HEK293 (cell line): ENCODE measurements around the gene UCKL1.
A peak's percentile ranks its signal among the peaks of the same experiment; 100 is the strongest.

Experiments
- KLF7 ChIP-seq: fragments of 450-650 bp; formaldehyde crosslinking; IDR thresholded peaks from 2 replicates; pipeline ENCODE4 v1.5.1; 2016; ENCODE audit warnings: missing biosample characterization, missing genetic modification characterization, borderline replicate concordance
- MEIS1 ChIP-seq: sonication (generic); formaldehyde crosslinking; IDR thresholded peaks from 2 replicates; pipeline ENCODE4 v1.8.1; 2022; ENCODE audit warnings: missing genetic modification reagents, mild to moderate bottlenecking, borderline replicate concordance
- PRDM1 ChIP-seq: fragments of 450-650 bp; formaldehyde crosslinking; IDR thresholded peaks from 2 replicates; pipeline ENCODE4; 2016; ENCODE audit warnings: missing biosample characterization, missing genetic modification characterization
- RBAK ChIP-seq: fragments of 450-650 bp; formaldehyde crosslinking; IDR thresholded peaks from 2 replicates; pipeline ENCODE4 v1.5.1; 2016; ENCODE audit warnings: missing biosample characterization, missing genetic modification characterization
- SETDB1 ChIP-seq: IDR thresholded peaks from one replicate; pipeline ENCODE4 v1.6.1; 2017; ENCODE audit warnings: mild to moderate bottlenecking, low read length, moderate library complexity, mixed read lengths; ENCODE audit not compliant: insufficient read length
- ZBTB21 ChIP-seq: fragments of 450-650 bp; formaldehyde crosslinking; IDR thresholded peaks from 2 replicates; pipeline ENCODE4 v1.5.1; 2017; ENCODE audit warnings: missing biosample characterization, missing genetic modification characterization
- ZBTB7A ChIP-seq: fragments of 450-650 bp; formaldehyde crosslinking; IDR thresholded peaks from 2 replicates; pipeline ENCODE4 v1.5.1; 2016; ENCODE audit warnings: low read depth, missing biosample characterization, missing genetic modification characterization
- ZNF112 ChIP-seq: fragments of 450-650 bp; formaldehyde crosslinking; IDR thresholded peaks from 2 replicates; pipeline ENCODE4 v1.5.0; 2017; ENCODE audit warnings: missing biosample characterization, missing genetic modification characterization
- ZNF133 ChIP-seq: fragments of 450-650 bp; formaldehyde crosslinking; IDR thresholded peaks from 2 replicates; pipeline ENCODE4 v1.5.1; 2016; ENCODE audit warnings: missing biosample characterization, missing genetic modification characterization
- ZNF19 ChIP-seq: fragments of 450-650 bp; formaldehyde crosslinking; IDR thresholded peaks from 2 replicates; pipeline ENCODE4; 2016; ENCODE audit warnings: missing biosample characterization, missing genetic modification characterization, low read depth
- ZNF223 ChIP-seq: fragments of 450-650 bp; formaldehyde crosslinking; IDR thresholded peaks from 2 replicates; pipeline ENCODE4 v1.5.1; 2016; ENCODE audit warnings: missing biosample characterization, missing genetic modification characterization
- ZNF239 ChIP-seq: fragments of 450-650 bp; formaldehyde crosslinking; IDR thresholded peaks from 2 replicates; pipeline ENCODE4 v1.5.1; 2016; ENCODE audit warnings: missing biosample characterization, missing genetic modification characterization
- ZNF473 ChIP-seq: fragments of 450-650 bp; formaldehyde crosslinking; IDR thresholded peaks from 2 replicates; pipeline ENCODE4 v1.5.1; 2017; ENCODE audit warnings: missing biosample characterization, missing genetic modification characterization
- ZNF626 ChIP-seq: fragments of 450-650 bp; sonication (Bioruptor Pico); formaldehyde crosslinking; IDR thresholded peaks from 2 replicates; pipeline ENCODE4 v1.5.1; 2018; ENCODE audit warnings: missing biosample characterization, missing genetic modification characterization, inconsistent platforms
- ZNF654 ChIP-seq: fragments of 450-650 bp; formaldehyde crosslinking; IDR thresholded peaks from 2 replicates; pipeline ENCODE4 v1.5.1; 2016; ENCODE audit warnings: low read depth, missing biosample characterization, missing genetic modification characterization
- ZNF677 ChIP-seq: fragments of 450-650 bp; IDR thresholded peaks from 2 replicates; pipeline ENCODE4 v1.5.0; 2018; ENCODE audit warnings: missing biosample characterization, mild to moderate bottlenecking, missing genetic modification characterization, moderate library complexity
- ZNF707 ChIP-seq: fragments of 450-650 bp; formaldehyde crosslinking; IDR thresholded peaks from 2 replicates; pipeline ENCODE4 v1.5.1; 2016; ENCODE audit warnings: missing biosample characterization, missing genetic modification characterization
- ZNF777 ChIP-seq: fragments of 450-650 bp; formaldehyde crosslinking; IDR thresholded peaks from 2 replicates; pipeline ENCODE4 v1.5.1; 2017; ENCODE audit warnings: missing biosample characterization, missing genetic modification characterization, borderline replicate concordance
- ZXDB ChIP-seq: fragments of 450-650 bp; formaldehyde crosslinking; IDR thresholded peaks from 2 replicates; pipeline ENCODE4 v1.5.1; 2016; ENCODE audit warnings: missing biosample characterization, missing genetic modification characterization
- TF ChIP-seq, protein P1 (sequence below): fragments of 450-650 bp; formaldehyde crosslinking; conservative IDR thresholded peaks from 2 replicates; pipeline ENCODE4 v1.5.1; 2016; ENCODE audit warnings: low read depth, missing biosample characterization, missing genetic modification characterization
- TF ChIP-seq, protein P2 (sequence below): fragments of 450-650 bp; formaldehyde crosslinking; IDR thresholded peaks from 2 replicates; pipeline ENCODE4 v1.5.1; 2016; ENCODE audit warnings: missing biosample characterization, missing genetic modification characterization
- TF ChIP-seq, protein P3 (sequence below): fragments of 450-650 bp; formaldehyde crosslinking; optimal IDR thresholded peaks from 2 replicates; pipeline ENCODE3; 2016; ENCODE audit warnings: missing biosample characterization, mild to moderate bottlenecking, missing genetic modification characterization
- TF ChIP-seq, protein P4 (sequence below): fragments of 450-650 bp; formaldehyde crosslinking; IDR thresholded peaks from 2 replicates; pipeline ENCODE4 v1.5.1; 2016; ENCODE audit warnings: missing biosample characterization, missing genetic modification characterization
- TF ChIP-seq, protein P5 (sequence below): sonication (generic); formaldehyde crosslinking; IDR thresholded peaks from 2 replicates; pipeline ENCODE4 v1.8.1; 2022; ENCODE audit warnings: mild to moderate bottlenecking, moderate library complexity, missing genetic modification reagents
- TF ChIP-seq, protein P6 (sequence below): fragments of 450-650 bp; formaldehyde crosslinking; IDR thresholded peaks from 2 replicates; pipeline ENCODE4 v1.5.1; 2017; ENCODE audit warnings: missing biosample characterization, missing genetic modification characterization
- TF ChIP-seq, protein P7 (sequence below): fragments of 450-650 bp; formaldehyde crosslinking; IDR thresholded peaks from 2 replicates; pipeline ENCODE4 v1.5.1; 2016; ENCODE audit warnings: missing biosample characterization, missing genetic modification characterization

The UCKL1 gene

DNA sequence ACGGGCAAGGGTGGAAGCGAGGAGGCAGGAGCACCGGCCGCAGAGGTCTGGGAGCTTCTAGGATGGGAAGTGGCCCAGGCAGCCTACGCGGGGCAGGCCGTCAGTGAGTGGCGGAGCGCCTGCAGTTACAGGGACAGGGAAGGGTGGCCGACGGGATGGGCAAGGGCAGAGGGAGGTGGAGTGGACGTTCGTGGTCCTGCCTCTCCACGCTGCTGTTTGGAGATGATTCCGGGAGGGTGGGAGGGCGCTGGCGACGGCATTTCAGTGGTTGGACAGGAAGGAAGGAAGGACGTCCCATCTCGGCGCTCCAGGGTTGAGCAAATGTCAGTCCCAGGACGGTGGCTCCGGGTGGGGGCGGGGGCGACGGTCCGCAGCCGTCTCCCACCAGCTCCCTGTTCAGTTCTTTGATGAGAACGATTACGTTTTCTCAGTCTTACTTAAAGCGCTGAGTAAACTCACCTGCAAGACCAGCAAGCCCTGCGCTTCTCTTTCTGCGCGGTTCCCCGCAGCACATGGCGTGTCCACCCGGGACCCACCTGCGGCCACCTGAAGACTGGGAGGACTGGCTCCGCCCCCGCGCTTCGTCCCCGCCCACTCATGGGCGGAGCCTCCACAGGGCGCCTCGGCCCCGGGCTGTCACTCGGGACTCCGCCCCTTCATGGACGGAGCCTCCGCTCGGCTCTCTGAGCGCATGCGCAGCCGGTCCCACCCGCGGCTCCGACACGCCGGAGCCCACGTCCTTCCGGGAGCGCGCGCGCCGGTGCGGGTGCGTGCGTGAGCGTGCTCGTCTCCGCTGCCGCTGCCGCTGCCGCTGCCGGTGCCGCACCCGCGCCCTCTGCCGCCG, 61.6 kb downstream of the UCKL1 start, which contains the start of gene DNAJC5 (continued):
- TF ChIP-seq, protein P1, sequence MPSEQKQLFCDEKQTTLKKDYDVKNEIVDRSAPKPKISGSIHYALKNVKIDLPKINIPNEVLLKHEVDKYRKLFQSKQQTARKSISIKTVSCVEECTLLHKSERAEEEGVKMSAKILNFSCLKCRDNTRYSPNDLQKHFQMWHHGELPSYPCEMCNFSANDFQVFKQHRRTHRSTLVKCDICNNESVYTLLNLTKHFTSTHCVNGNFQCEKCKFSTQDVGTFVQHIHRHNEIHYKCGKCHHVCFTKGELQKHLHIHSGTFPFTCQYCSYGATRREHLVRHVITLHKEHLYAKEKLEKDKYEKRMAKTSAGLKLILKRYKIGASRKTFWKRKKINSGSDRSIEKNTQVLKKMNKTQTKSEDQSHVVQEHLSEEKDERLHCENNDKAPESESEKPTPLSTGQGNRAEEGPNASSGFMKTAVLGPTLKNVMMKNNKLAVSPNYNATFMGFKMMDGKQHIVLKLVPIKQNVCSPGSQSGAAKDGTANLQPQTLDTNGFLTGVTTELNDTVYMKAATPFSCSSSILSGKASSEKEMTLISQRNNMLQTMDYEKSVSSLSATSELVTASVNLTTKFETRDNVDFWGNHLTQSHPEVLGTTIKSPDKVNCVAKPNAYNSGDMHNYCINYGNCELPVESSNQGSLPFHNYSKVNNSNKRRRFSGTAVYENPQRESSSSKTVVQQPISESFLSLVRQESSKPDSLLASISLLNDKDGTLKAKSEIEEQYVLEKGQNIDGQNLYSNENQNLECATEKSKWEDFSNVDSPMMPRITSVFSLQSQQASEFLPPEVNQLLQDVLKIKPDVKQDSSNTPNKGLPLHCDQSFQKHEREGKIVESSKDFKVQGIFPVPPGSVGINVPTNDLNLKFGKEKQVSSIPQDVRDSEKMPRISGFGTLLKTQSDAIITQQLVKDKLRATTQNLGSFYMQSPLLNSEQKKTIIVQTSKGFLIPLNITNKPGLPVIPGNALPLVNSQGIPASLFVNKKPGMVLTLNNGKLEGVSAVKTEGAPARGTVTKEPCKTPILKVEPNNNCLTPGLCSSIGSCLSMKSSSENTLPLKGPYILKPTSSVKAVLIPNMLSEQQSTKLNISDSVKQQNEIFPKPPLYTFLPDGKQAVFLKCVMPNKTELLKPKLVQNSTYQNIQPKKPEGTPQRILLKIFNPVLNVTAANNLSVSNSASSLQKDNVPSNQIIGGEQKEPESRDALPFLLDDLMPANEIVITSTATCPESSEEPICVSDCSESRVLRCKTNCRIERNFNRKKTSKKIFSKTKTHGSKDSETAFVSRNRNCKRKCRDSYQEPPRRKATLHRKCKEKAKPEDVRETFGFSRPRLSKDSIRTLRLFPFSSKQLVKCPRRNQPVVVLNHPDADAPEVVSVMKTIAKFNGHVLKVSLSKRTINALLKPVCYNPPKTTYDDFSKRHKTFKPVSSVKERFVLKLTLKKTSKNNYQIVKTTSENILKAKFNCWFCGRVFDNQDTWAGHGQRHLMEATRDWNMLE = no peak
- TF ChIP-seq ZNF112 = no peak
- TF ChIP-seq ZNF473 (tag by site-specific recombination) = no peak
- TF ChIP-seq ZNF777 (tag by site-specific recombination) = no peak
- TF ChIP-seq ZNF677 (tag by site-specific recombination) = no peak
- TF ChIP-seq, protein P2, sequence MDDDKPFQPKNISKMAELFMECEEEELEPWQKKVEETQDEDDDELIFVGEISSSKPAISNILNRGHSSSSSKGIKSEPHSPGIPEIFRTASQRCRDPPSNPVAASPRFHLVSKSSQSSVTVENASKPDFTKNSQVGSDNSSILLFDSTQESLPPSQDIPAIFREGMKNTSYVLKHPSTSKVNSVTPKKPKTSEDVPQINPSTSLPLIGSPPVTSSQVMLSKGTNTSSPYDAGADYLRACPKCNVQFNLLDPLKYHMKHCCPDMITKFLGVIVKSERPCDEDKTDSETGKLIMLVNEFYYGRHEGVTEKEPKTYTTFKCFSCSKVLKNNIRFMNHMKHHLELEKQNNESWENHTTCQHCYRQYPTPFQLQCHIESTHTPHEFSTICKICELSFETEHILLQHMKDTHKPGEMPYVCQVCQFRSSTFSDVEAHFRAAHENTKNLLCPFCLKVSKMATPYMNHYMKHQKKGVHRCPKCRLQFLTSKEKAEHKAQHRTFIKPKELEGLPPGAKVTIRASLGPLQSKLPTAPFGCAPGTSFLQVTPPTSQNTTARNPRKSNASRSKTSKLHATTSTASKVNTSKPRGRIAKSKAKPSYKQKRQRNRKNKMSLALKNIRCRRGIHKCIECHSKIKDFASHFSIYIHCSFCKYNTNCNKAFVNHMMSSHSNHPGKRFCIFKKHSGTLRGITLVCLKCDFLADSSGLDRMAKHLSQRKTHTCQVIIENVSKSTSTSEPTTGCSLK (tag by site-specific recombination) = no peak
- TF ChIP-seq PRDM1 (tag by site-specific recombination) = no peak
- TF ChIP-seq, protein P3, sequence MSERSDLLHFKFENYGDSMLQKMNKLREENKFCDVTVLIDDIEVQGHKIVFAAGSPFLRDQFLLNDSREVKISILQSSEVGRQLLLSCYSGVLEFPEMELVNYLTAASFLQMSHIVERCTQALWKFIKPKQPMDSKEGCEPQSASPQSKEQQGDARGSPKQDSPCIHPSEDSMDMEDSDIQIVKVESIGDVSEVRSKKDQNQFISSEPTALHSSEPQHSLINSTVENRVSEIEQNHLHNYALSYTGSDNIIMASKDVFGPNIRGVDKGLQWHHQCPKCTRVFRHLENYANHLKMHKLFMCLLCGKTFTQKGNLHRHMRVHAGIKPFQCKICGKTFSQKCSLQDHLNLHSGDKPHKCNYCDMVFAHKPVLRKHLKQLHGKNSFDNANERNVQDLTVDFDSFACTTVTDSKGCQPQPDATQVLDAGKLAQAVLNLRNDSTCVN (tag by site-specific recombination) = peak; percentile 83
- TF ChIP-seq, protein P4, sequence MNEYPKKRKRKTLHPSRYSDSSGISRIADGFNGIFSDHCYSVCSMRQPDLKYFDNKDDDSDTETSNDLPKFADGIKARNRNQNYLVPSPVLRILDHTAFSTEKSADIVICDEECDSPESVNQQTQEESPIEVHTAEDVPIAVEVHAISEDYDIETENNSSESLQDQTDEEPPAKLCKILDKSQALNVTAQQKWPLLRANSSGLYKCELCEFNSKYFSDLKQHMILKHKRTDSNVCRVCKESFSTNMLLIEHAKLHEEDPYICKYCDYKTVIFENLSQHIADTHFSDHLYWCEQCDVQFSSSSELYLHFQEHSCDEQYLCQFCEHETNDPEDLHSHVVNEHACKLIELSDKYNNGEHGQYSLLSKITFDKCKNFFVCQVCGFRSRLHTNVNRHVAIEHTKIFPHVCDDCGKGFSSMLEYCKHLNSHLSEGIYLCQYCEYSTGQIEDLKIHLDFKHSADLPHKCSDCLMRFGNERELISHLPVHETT (tag by site-specific recombination) = no peak
- TF ChIP-seq, protein P5, sequence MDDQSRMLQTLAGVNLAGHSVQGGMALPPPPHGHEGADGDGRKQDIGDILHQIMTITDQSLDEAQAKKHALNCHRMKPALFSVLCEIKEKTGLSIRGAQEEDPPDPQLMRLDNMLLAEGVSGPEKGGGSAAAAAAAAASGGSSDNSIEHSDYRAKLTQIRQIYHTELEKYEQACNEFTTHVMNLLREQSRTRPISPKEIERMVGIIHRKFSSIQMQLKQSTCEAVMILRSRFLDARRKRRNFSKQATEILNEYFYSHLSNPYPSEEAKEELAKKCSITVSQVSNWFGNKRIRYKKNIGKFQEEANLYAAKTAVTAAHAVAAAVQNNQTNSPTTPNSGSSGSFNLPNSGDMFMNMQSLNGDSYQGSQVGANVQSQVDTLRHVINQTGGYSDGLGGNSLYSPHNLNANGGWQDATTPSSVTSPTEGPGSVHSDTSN (CRISPR knock-in tag) = 0 out of 2 replicates have a peak, but pooled peaks have one; percentile 52
- no peak for TF ChIP-seq ZNF654
- TF ChIP-seq ZNF19 (tag by site-specific recombination) = no peak
- no peak for TF ChIP-seq ZNF223
- no peak for TF ChIP-seq SETDB1
- TF ChIP-seq ZNF239 (tag by site-specific recombination) = no peak
- 0 out of 2 replicates have a peak, but pooled peaks have one; percentile 12 for TF ChIP-seq ZXDB (tag by site-specific recombination)
- no peak for TF ChIP-seq RBAK (tag by site-specific recombination)
- no peak for TF ChIP-seq ZBTB21 (tag by site-specific recombination)
- TF ChIP-seq, protein P6, sequence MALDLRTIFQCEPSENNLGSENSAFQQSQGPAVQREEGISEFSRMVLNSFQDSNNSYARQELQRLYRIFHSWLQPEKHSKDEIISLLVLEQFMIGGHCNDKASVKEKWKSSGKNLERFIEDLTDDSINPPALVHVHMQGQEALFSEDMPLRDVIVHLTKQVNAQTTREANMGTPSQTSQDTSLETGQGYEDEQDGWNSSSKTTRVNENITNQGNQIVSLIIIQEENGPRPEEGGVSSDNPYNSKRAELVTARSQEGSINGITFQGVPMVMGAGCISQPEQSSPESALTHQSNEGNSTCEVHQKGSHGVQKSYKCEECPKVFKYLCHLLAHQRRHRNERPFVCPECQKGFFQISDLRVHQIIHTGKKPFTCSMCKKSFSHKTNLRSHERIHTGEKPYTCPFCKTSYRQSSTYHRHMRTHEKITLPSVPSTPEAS (tag by site-specific recombination) = no peak
- no peak for TF ChIP-seq KLF7 (tag by site-specific recombination)
- TF ChIP-seq ZNF626 (tag by site-specific recombination) = no peak
- no peak for TF ChIP-seq ZBTB7A (tag by site-specific recombination)
- TF ChIP-seq, protein P7, sequence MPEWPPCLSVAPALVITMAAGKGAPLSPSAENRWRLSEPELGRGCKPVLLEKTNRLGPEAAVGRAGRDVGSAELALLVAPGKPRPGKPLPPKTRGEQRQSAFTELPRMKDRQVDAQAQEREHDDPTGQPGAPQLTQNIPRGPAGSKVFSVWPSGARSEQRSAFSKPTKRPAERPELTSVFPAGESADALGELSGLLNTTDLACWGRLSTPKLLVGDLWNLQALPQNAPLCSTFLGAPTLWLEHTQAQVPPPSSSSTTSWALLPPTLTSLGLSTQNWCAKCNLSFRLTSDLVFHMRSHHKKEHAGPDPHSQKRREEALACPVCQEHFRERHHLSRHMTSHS (tag by site-specific recombination) = no peak
- TF ChIP-seq ZNF707 (tag by site-specific recombination) = no peak
- no peak for TF ChIP-seq ZNF133 (tag by site-specific recombination)
- TF ChIP-seq MEIS1 (CRISPR knock-in tag) = no peak
